GM19240 (cell line): ENCODE data around the gene PKD2L2.
"Not testable (repeated sequence)": the region's sequence is repeated elsewhere in the genome, so short reads cannot be mapped to it uniquely, and the experiment has no call there.

Source experiments
- DNase-seq: peaks from one replicate; pipeline ENCODE4 v3.0.0; 2011; ENCODE audit warnings: low spot score; ENCODE audit not compliant: insufficient read length

PKD2L2 gene

GRCh38 chr5:137887831-137888230 lies 1.4 kb upstream of the PKD2L2 start:
- DNase-seq: no peak

GRCh38 chr5:137888466-137888862 lies 793 bp upstream of the PKD2L2 start:
- DNase-seq: no peak

- DNase-seq: no peak
These were observed 1.6 kb downstream of the PKD2L2 start for GRCh38 chr5:137890845-137891244.

GRCh38 chr5:137891849-137892248 lies 2.6 kb downstream of the PKD2L2 start:
- no peak for DNase-seq

- DNase-seq: no peak
These were observed 5.3 kb downstream of the PKD2L2 start for GRCh38 chr5:137894586-137894985.

GRCh38 chr5:137896560-137896959 lies 7.3 kb downstream of the PKD2L2 start:
- no peak for DNase-seq

- DNase-seq: no peak
These were observed 10.2 kb downstream of the PKD2L2 start for GRCh38 chr5:137899493-137899892.

GRCh38 chr5:137901011-137901817 lies 12.0 kb downstream of the PKD2L2 start:
- DNase-seq: no peak

- no peak for DNase-seq
These were observed 13.3 kb downstream of the PKD2L2 start for GRCh38 chr5:137902408-137903133.

GRCh38 chr5:137914758-137915157 lies 25.5 kb downstream of the PKD2L2 start:
- DNase-seq: no peak

GRCh38 chr5:137916923-137917322 lies 27.7 kb downstream of the PKD2L2 start:
- DNase-seq: no peak

GRCh38 chr5:137921931-137922330 lies 32.7 kb downstream of the PKD2L2 start:
- no peak for DNase-seq

- DNase-seq: no peak
These were observed 34.6 kb downstream of the PKD2L2 start for GRCh38 chr5:137923856-137924255.

GRCh38 chr5:137932800-137933199 lies 43.5 kb downstream of the PKD2L2 start:
- DNase-seq: no peak

- no peak for DNase-seq
These were observed 44.2 kb downstream of the PKD2L2 start for GRCh38 chr5:137933491-137933911.

- DNase-seq: no peak
These were observed 45.9 kb downstream of the PKD2L2 start for GRCh38 chr5:137935190-137935589.

- DNase-seq: no peak
These were observed 46.4 kb downstream of the PKD2L2 start for GRCh38 chr5:137935694-137936093.

GRCh38 chr5:137937994-137938750 lies 48.9 kb downstream of the PKD2L2 start:
- no peak for DNase-seq

- no peak for DNase-seq
These were observed 49.5 kb downstream of the PKD2L2 start for GRCh38 chr5:137938751-137939143.

- no peak for DNase-seq
These were observed 50.1 kb downstream of the PKD2L2 start for GRCh38 chr5:137939331-137939730.

- DNase-seq: not testable (repeated sequence)
These were observed 55.0 kb downstream of the PKD2L2 start for GRCh38 chr5:137944280-137944679.

GRCh38 chr5:137945825-137946224 lies 56.6 kb downstream of the PKD2L2 start:
- no peak for DNase-seq
